Mucosa of descending colon (tissue), 3 donors: Measurements from ENCODE around the gene SMARCC2. TPM values are rescaled to one million over a fixed set of nuclear protein-coding genes. Genes with fewer than 3 reads are reported as not detected.

Experiments used
- ATAC-seq: fragments of 200-7000 bp; cut with Tn5 transposase; one replicate; pipeline ENCODE4 v1.9.1; 2020; ENCODE audit warnings: mild to moderate bottlenecking, moderate library complexity
- DNase-seq, 3 donors: peaks; one replicate each; pipeline ENCODE4 v3.0.0-alpha.2; 2020
- H3K36me3 ChIP-seq: fragments of 200-600 bp; one replicate; pipeline ENCODE4 v1.8.0; 2021; ENCODE audit warnings: low read depth, mild to moderate bottlenecking
- H3K4me1 ChIP-seq: fragments of 200-600 bp; one replicate; pipeline ENCODE4 v1.8.0; 2021; ENCODE audit warnings: low read depth, mild to moderate bottlenecking
- H3K4me3 ChIP-seq: fragments of 200-600 bp; one replicate; pipeline ENCODE4 v1.8.0; 2021; ENCODE audit warnings: mild to moderate bottlenecking
- H3K9me3 ChIP-seq: fragments of 200-600 bp; one replicate; pipeline ENCODE4 v1.8.0; 2021; ENCODE audit warnings: mild to moderate bottlenecking
- CTCF ChIP-seq: fragments of 200-600 bp; IDR thresholded peaks from one replicate; pipeline ENCODE4 v1.8.0; 2022; ENCODE audit warnings: antibody characterized with exemption, mild to moderate bottlenecking
- intact Hi-C, 2 donors: fragments of 100-400 bp; cut with DNase I in 1 of 2; cut with micrococcal nuclease in 1 of 2; formaldehyde crosslinking; loops; one replicate each; pipeline versions ENCODE4 v1.11.0 to v1.11.1; 2022; cut with DNase I, micrococcal nuclease
- total RNA-seq, 3 donors: library from RNA; stranded (reverse); fragmentation: NEBNext Ultra II Directional in 2 of 3; extraction: Animal tissue kit (Norgen Biotek cat#: 25700) in 2 of 3; gene quantifications; one replicate each; pipeline versions ENCODE4 v1.2.1 to v1.2.4, GENCODE V29; 2021 to 2023
- donor health status: DM: no; HTN: no; CAD: no; lungs with moderate emphysema.
- donor health status: DM: no; HTN: no; CAD: no.
- donor health status: DM: no; HTN: yes; CAD: no.

The SMARCC2 gene
- total RNA-seq, 3 donors from 2014 or later, result 91.7 to 163 (median 116) TPM

DNA sequence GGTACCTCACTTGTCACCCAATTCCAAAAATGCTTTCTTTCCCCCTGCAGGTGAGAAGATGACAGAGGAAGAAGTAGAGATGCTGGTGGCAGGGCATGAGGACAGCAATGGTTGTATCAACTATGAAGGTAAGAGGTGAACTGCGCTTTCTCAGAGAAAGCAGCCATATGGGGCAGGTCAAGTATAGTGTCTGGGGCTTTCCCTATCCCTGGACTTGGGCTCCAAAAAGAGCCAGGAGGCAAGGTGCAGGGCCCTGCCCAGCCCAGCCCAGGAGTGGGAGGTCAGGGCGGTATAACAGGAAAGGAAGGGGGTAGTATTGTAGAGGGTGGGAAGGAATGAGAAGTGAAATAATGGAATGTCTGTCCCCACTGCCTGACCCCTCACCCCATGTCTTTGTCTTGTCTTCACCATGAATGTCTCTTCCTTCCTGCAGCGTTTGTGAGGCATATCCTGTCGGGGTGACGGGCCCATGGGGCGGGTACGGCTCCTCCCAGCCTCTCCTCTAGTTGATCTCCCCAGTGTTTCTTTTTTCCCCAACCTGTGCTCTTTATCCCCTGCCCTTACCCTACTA is 29.0 kb downstream of the SMARCC2 start:
- peak; percentile 3 for ATAC-seq
- TF ChIP-seq CTCF, result no peak
- Histone ChIP-seq H3K9me3 (no peaks in the 10 kb centered on the region), H3K4me3 (no peak overlapping the region), H3K36me3 (peaks cover 5% of the 10 kb centered on the region), H3K4me1 (peaks cover 27% of the 10 kb centered on the region)
- intact Hi-C loops, result no loop called here
- DNase-seq, result peak; percentile 60 to 74 (median 62)

- peaks cover 5% of the 10 kb centered on the region for H3K36me3 ChIP-seq
- peaks cover 27% of the 10 kb centered on the region for H3K4me1 ChIP-seq
- no peak for DNase-seq
Observed at GRCh38 chr12:56159482-56160192, 29.6 kb downstream of the SMARCC2 start.

GRCh38 chr12:56158926-56159461 is 30.3 kb downstream of the SMARCC2 start:
- no peak for TF ChIP-seq CTCF
- peak; percentile 63 for ATAC-seq
- intact Hi-C loops, result no loop called here
- Histone ChIP-seq H3K4me1 (peaks cover 27% of the 10 kb centered on the region), H3K4me3 (peak overlapping the region; percentile 70), H3K36me3 (peaks cover 3% of the 10 kb centered on the region), H3K9me3 (no peaks in the 10 kb centered on the region)
- DNase-seq, result peak; percentile 84 to 90 (median 89)

More at GRCh38 chr12:56159482-56160192, 29.6 kb downstream of the SMARCC2 start:
- peak overlapping the region; percentile 70 for H3K4me3 ChIP-seq
- intact Hi-C loops, result no loop called here
- no peak for ATAC-seq
- no peak for TF ChIP-seq CTCF
- no peaks in the 10 kb centered on the region for H3K9me3 ChIP-seq

DNA sequence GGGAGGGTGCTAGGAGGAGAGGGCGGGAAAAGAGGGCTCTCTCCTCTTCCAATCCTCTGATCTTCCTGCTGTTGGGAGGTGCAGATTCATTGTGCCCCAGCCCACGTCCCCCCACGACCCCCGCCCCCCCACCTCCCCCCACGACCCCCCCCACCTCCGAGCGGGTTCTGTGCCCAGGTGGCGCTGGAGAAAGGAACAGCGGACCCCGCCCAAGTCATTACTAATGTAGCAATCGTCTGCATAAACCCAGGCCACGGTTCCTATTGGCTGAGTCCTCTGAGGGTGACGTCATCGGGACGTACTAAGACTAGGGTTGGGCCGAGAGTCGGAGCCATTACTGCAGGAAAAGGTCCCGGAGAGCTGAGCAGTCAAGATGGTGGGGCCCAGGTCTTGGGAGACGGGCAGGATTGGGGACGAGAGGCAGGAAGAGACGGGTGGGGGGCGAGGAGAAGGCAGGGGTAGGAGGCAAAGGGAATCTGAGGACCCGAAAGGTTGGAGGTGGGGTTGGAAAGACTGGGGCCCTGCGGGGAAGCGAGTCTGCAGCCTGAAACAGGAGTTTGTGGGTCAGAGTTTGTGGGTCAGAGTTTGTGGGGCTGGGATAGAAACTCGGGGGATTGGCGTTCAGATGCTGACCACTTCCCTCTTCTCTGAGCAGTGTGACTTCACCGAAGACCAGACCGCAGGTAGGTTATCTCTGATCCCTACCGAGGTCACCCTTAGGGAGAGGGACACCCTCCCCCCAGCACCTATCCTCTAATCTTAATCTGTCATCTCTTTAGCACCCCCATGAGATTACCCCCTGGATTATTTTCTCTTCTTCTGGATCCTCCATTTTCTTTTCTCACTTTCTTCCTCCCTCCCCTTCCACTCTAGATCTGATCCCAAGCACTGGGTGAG is 31.0 kb downstream of the SMARCC2 start, which contains the start of gene MYL6:
MYL6 (plus strand) TSS at position 331 of the 897 bp plus-strand sequence; CDS start at position 374, 43 bp downstream.
- Histone ChIP-seq H3K36me3 (no peaks in the 10 kb centered on the region), H3K9me3 (no peaks in the 10 kb centered on the region), H3K4me1 (peaks cover 27% of the 10 kb centered on the region), H3K4me3 (peak within 1 kb of the TSS; percentile 70)
- intact Hi-C loops, result no loop called here
- ATAC-seq (peak; percentile 88), DNase-seq (peak; percentile 91 to 99 (median 95))
- TF ChIP-seq CTCF, result no peak
